NCI-H128 (cell line): ENCODE data around the gene SEMA4D.
"Not testable (repeated sequence)": the region's sequence is repeated elsewhere in the genome, so short reads cannot be mapped to it uniquely, and the experiment has no call there.

ENCODE experiments used
- DNase-seq: peaks from one replicate; lab custom pipeline; 2025; ENCODE audit not compliant: unreplicated experiment; lab: John Stamatoyannopoulos, UW

The SEMA4D gene

DNA sequence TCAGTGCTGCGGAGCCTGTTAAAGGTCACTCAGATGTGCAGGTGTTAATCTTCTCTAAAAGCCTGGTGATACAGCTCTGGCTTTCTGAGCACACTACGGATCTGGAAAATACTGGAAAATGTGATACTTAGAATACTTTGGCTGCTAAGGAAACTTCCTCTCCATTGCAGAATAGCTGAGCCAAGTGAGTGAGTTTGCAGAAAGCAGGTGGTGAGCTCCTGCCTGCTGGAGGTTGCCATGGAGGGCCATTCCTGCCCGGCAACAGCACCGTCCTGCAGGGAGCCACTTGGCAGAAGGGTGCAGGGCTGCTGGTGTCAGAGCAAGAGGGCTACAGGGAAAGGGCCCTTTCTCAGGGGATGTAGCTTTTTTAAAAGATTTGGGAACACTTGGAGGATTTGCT, 138.9 kb downstream of the SEMA4D start:
- DNase-seq: no peak

DNA sequence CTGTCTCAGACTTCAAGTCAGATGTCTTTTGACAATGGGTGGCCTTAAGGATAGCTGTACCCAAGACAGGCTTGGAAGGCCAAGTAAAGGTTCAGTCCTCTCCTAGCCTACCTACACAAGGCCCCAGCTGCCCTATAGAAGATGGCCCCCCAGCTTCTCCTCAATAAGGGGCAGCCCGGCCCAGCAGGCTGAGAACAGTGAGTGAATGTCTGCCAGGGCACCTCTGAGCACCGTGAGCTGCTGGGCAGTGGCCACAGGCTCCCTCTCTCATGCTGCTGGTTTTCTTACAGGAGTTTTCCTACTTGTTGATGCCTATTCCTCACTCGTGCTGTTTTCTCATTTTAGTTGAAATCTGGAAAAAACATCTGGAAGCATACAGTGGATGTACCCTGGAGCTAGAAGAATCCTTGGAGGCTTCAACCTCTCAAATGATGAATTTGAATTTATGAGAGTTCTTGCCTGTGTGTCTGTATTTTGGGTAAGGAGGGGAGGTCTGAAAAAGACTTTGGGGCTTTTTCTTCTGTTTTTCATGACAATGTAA, 139.5 kb downstream of the SEMA4D start:
- DNase-seq: no peak

DNA sequence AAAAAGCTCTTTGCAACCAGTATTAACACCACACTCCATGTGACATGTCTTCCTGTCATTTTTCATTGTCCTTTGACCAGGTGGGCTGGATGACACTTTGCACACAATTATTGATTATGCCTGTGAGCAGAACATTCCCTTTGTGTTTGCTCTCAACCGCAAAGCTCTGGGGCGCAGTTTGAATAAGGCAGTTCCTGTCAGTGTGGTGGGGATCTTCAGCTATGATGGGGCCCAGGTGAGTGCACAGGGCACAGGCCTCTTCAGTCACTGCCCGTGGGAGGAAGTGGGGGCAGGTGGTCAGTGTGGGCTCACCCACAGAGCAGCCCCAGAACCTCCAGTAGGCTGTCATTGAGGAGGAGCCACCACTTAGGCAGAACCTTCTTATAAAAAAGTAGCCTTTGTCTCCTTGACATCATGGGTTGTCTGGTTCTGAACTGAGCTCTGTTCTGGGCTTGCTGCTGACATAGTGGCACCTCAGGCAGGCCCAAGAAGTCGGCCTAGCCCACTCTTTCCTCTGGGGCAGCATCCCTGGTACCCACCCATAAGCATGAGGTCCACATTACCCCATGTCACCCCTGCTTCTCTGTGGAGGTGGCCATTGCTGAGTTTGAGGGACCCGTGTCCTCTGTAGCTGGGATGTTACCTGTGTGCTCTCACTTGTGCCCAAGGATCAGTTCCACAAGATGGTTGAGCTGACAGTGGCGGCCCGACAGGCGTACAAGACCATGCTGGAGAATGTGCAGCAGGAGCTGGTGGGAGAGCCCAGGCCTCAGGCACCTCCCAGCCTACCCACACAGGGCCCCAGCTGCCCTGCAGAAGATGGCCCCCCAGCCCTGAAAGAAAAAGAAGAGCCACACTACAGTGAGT, 140.3 kb downstream of the SEMA4D start:
- no peak for DNase-seq

DNA sequence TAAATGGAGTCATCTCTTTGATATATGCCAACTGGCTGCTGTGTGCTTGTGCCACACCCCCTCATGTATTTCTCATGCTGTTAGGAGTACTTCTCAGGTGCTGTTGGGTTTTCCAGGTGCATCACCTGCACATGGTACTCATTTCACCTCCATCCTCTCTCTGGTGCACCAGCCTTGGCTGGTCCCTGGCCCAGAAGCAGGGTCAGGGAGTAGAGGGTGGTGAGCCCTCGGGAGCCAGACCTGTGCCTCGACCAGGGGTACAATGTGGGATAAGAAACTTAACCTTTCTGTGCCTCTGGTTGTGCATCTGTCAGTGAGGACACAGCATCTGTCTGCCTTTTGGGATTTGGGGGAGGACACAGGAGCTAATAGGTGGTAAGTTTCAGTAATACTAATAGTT, 141.1 kb downstream of the SEMA4D start:
- DNase-seq: no peak

DNA sequence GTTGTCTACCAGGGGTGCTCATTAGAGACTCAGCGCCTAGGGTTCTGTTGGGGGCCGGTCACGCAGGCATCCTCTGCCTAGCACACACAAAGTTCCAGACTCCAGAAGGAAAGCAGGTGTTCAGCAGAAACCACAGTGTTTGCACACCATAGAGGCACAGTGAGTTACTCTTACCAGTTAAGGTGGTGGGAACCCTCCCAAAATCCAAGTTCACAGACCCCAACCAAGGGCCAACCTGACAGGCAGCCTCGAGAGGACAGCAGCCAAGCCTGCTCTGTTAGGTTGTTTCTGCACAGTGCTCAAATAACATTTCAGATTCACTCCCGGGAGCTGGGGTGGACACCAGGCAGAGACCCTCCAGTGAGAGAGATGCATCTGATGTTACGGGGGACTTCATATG, 143.4 kb downstream of the SEMA4D start:
- DNase-seq: no peak

DNA sequence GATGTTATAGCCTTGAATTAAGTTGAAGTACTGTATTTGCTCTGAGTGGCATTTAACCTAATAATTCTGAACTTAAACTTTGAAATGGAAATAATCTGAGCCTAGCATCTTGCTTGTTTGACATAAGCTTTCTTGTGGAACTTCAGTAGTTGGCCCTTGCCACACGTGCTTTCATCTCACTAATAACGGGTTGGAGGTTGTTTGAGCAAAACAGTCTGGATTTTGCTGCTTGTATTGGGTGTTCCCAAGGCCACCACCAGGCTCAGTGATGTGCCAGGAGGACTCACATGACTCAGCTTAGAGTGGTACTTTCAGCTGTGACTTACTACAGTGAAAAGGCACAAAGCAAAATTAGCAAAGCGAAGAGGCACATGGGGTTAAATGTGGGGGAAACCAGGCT, 143.9 kb downstream of the SEMA4D start:
- no peak for DNase-seq

DNA sequence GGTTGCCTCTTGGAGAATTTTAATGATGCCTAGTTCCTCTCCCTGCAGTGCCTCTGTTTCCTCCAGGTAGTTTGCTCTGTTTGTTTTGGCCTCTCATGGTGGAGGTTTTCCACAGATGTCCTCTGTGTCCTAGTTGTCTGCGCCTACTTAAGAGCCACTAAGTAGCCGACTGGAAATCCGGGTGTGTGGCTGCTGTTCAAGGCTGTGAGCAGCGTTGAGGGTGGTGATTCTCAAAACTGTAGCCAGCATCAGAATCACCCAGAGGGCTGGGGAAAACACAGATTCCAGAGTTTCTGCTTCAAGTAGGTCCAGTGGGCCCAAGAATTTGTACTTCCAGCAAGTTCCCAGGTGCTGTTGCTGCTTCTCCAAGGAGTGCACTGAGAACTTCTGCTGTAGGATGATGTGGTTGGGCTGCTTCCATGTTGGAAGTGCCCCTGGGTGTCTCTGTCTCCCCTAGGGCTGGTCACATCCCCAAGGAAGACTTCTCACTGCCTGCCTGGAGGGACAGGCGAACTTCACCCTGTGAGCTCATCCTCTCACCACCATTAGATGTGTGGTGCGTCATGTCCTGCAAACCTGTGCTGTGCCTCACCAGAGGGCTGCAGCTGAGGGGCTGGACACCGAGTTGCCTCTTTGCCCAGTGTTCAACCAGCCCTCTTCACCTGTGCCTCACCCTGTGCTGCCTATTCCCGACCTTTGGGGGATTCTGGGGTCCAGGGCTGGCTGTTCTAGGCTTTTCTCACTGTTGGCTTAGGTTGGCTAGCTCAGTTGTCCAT, 144.9 kb downstream of the SEMA4D start:
- DNase-seq: no peak

DNA sequence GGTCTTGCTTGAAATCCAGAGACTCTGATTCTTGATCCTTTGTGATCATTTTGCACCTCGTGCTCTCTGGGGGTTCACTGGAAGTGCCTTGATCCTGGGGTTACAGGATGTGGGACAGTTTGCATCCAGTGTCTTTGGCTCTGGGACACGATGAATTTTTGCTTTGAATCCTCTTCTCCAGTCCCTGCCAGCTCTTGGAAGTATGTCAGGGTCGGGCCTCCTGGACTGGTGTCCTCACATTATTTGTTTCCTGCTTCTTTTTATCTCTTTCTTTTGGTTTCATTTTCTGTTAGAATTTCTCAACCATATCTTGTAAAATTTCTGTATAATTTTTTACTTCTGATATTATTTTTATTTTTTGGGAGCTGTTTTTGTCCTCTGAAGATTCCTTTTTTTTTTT, 145.5 kb downstream of the SEMA4D start:
- DNase-seq: no peak

DNA sequence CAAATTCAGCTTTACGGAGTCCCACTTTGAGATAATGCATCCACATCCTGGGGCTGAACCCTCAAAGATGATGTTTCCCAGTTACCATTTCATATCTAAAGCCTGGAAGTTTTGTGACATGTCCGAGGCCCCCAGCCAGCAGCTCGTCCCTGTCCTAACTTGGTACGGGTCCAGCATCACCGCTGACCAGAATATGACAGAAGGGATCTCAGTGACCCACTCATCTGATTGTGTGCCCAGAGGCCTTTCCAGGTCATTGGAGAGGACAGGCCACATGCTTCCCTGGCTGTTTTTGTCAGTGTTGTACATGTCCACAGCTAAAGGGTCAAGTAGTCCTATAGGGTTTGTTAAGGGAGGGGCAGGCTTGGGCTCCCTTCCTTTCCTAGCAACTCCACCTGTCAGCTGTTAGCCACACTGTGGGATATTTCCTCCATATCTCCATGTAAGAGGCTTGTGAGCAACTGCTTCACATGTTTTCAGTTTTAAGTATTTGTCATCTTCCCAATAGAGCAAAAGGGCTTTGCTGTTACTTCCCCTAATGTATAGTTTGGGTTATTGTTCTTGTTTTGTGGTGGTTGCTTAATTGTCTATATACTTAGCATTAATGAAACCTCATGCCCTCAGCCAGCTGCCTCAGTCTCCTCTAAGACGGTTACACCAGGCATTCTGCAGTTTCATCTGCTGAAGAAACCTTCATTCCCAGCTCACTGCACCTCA, 146.2 kb downstream of the SEMA4D start:
- no peak for DNase-seq

DNA sequence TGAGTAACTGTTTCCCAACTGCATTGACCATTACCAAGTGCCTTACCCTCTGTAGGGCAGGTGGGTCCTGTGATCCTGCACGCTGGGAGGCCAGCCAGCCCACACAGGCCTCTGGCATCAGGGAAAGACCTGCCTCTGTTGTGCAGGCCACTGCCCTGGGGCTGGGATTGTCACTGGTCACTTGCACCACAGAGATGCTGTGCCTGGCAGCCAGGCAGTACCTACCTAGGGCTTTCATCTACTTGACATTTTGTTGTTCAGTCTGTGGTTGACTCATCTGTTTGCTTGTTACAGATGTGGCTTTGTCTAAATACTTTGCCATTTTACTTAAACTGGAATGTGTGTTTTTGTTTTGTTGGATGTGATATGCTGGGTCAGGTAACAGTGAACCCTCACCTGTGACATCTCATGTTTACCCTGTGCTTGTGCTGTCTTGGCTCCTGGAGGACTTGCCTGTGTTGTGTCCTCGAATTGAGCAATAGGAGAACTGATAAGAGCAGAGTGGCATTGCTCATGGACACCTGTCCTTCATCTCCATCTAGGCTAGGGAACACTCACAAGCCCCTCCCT, 146.8 kb downstream of the SEMA4D start:
- DNase-seq: no peak

DNA sequence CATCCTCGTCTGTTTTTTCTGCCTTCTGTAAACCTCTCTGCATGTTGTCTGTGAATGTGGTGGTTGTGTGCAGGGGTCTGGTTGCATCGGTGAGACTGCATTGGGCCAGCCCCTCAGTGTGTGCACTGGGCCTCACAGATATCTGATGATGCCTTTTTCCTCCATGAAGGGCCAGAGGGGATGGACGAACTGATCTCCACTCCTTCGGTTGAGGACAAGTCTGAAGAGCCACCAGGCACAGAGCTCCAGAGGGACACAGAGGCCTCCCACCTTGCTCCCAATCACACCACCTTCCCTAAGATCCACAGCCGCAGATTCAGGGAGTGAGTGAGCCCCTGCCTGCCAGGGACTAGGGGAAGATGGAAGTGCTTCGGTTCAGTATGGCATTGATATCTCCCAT, 148.3 kb downstream of the SEMA4D start:
- no peak for DNase-seq

DNA sequence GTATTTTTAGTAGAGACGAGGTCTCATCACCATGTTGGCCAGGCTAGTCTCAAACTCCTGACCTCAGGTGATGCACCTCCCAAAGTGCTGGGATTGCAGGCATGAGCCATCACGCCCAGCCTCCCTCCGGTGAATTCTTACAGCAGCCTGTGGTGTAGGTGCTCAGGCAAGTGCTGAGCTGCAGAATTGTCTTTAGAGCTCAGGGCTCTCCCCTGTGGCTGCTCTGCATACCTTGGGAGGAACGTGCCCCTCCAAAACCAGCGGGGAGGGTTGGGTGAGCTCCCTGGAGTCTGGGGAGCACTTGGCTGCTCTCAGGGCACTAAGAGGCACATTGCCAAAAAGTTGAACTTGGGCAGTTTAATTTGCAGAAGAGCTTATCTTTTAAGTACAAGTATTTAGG, 150.3 kb downstream of the SEMA4D start:
- DNase-seq: no peak

DNA sequence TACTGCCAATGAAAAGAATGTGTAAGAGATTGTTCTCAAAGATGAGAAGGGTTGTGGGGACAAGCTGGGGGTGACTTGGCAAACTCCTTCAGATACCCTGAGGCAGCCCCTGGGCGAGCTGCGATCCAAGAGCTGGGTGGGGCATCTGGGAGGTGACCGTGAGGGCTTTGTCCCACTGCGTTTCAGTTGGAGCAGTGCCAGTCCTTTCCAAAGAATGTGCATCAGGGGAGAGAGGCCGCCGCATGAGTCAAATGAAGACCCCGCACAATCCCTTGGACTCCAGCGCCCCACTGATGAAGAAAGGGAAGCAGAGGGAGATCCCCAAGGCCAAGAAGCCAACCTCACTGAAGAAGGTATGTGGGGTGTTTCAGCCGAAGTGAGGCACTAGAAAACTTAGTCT, 151.2 kb downstream of the SEMA4D start:
- no peak for DNase-seq

DNA sequence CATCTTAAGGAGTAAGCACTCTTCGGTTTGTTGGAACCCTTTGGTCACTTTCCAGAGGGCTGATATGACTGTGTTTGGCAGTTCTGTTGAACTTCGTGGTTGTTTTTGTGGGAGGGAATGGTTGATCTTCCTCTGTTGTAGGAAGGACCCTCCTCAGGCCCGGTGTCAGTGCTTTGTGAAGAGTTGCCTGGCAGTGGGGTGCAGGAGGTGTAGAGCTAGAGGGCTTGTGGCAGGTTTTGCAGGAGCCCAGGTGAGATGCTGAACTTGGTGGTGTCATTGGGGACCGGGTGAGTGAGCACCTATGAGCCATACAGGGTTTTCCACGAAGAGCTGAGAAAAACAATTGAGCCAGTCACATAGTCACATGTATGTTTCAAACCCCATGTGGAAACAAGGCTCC, 152.4 kb downstream of the SEMA4D start:
- DNase-seq: no peak

DNA sequence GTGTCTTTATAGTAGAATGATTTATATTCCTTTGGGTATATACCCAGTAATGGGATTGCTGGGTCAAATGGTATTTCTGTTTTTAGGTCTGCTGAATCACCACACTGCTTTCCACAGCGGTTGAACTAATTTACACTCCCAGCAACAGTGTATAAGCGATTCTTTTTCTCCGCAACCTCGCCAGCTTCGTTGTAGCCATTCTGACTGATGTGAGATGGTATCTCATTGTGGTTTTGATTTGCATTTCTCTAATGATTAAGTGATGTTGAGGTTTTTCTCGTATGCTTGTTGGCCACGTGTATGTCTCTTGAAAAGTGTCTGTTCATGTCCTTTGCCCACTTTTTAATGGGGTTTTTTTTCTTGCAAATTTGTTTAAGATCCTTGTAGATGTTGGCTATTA, 154.1 kb downstream of the SEMA4D start:
- DNase-seq: not testable (repeated sequence)

DNA sequence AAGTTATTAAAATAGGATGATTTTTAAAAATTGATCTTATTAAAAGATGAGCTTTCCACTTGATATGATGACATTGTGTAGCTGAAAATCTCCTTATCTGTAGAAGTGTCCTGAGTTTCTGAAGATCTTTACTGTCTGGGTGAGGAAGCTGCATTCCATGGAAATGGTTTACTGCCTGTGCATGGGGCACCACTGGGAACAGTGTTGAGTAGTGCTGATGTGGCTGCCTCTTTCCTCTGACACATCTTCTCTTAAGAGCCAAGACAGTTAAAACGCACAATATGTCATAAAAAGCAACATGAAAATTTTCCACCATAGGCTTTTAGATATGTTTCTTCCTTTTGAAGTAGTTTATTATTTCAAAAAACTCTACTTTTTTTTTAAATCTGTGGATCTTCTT, 155.0 kb downstream of the SEMA4D start:
- no peak for DNase-seq

DNA sequence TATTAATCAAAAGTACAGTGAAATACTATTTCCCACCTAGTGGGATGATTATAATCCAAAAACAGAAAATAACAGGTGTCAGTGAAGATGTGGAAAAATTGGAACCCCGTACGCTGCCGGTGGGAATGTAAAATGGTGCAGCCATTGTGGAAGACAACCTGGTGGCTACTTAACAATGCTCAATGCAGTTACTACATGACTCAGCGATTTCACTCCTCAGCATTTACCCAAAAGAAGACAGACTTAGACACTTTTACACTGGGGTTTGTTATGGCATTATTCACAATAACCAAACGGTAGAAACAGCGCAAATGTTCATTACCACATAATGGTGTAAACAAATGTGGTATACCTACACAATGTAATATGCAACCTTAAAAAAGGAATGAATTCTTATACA, 155.7 kb downstream of the SEMA4D start:
- DNase-seq: no peak

DNA sequence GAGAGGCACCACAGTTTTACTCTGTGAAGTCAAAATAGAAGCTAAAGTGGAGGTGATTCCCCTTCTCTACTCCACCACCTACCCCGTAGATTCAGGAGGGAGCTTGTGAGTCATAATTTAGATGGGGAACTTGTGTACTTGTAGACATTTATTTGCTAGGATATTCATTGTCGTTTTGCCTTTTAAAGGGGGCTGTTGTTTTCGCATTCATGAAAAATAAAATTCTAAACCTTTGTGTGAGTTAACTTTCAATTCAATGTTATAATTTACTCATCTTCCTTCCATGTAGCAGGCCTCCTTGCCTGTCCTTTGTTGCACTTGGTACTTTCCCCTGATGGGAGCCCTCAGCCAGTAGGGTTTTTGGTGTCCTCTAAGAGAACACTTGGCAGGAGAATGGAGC, 157.6 kb downstream of the SEMA4D start:
- DNase-seq: no peak

DNA sequence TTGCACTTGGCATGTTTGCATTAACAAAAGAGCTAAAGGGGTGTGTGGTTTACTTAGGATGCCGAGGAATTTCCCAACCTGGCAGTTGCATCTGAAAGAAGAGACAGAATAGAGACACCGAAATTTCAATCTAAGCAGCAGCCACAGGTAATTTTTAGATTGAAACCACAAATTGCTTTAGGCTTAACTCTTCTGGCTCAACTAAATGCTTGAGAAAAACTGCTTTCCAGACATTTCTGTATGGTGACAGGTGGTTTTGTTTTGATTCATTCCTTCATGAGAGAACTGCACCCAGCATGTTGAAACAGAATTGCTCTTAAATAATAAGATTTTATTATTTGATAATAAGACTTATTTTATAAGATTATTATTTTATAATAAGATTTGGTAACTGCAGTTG, 158.1 kb downstream of the SEMA4D start:
- no peak for DNase-seq

DNA sequence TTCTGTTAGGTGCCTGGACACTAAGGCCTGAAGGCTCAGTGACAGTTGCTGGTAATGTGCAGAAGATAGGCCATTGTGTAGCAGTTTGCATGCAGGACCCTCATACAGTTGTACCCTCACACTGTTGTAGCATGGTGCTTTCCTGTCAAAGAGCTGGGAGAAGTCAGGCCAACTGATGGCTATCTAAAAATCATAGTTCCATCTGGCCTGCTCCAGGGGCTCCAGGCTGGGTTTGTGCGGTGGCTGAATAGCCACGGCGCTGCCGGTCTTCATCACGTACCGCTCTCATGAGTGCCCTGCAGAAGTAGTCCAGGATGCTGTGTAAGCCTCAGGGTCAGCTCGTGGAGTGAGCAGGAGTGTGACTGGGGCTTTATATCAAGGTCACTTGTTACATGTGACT, 167.4 kb downstream of the SEMA4D start:
- DNase-seq: no peak

DNA sequence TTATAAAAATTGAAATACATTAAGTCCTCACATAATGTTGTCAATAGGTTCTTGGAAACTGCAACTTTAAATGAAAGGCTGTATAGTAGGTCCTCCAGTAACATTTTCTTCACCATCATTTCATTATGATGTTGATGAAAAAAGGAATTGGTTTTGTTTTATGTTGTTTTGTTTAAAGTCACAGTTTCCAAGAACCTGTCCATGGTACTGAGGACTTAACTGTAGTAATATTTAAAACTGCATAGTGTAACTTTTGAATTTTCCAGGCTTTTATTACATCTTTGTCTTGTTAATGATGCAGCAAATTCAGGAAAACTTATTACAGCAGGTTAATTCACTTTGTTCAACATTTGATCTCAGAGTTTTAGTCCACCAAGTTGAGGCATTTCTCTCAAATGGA, 168.0 kb downstream of the SEMA4D start:
- DNase-seq: no peak
